ENCODE results near the gene TNKS1BP1. TPM values are rescaled to one million over a fixed set of nuclear protein-coding genes. Genes with fewer than 3 reads are reported as not detected.

The TNKS1BP1 gene
- total and polyA plus RNA-seq, 2 donors: 33.6 to 146 TPM

DNA sequence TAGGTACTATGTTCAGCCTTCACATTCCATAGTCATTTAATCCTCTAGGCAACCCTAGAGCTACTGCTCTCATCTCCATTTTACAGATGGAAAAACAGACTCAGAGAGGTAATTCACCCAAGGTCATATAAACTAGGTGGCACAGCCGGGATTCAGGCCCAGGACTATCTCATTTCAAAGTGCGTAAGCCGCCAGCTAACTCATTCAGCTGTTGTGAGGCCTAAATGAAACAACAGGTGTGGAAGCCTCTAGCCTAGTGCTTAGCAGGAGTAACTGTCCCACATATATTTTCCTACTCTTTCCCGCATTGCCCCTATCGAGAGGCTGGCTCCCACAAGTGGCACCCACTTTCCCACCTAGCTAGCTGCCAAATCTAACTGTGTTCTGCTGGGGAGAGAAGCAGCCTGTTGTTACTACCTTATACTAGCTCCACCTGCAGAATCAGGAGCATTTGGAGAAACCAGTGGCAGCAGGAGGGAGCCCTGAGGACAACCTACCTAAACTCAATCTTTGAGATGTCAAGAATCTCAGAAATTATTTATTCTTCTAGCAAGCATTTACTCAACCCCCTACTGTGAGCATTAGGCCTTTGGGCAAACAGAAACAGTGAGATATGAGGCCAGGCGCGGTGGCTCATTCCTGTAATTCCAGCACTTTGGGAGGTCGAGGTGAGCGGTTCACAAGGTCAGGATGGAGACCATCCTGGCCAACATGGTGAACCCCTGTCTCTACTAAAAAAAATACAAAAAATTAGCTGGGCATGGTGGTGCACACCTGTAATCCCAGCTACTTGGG lies 35.3 kb upstream of the TNKS1BP1 start:
- no peak overlapping the region for H3K27ac ChIP-seq (ENCODE audit: low read depth)
- DNase-seq (ENCODE audit: extremely low spot score): no peak

GRCh38 chr11:57359396-57359795 lies 34.6 kb upstream of the TNKS1BP1 start:
- 84% methylated on average over 5 of the region's 5 CpGs for WGBS
- Histone ChIP-seq H3K4me3 (ENCODE audit: low read depth, low read length) (no peak overlapping the region), H3K27ac (ENCODE audit: low read depth) (no peak overlapping the region), H3K36me3 (ENCODE audit: insufficient read depth) (no peaks in the 10 kb centered on the region), H3K4me1 (ENCODE audit: insufficient read depth) (no peaks in the 10 kb centered on the region)
- DNase-seq (ENCODE audit: extremely low spot score): no peak

More for the DNA sequence above, 35.3 kb upstream of the TNKS1BP1 start:
- H3K4me1 ChIP-seq (ENCODE audit: insufficient read depth): no peaks in the 10 kb centered on the region
- H3K36me3 ChIP-seq (ENCODE audit: insufficient read depth): no peaks in the 10 kb centered on the region
- 91% methylated on average over 9 of the region's 9 CpGs for WGBS
- no peak overlapping the region for H3K4me3 ChIP-seq (ENCODE audit: low read depth, low read length)

DNA sequence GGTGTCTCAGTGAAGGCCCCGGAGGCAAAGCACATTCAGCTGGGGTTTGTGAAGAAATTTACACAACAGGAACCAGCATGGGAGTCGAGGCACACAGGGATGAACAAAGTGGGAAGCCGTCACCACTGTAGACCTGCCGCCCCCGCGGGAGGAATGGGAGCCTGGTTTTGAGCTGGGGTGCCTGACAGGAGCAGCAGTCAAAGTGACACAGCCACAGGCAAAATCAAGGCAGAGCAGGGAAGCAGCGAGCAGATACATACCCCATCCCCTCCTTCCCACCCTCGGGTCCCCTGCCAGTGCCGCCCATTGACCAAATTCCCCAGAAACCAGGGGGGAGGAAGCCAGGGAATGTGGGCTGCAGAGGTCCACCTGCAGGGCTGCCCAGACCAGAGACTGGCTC lies 34.2 kb upstream of the TNKS1BP1 start:
- H3K4me3 ChIP-seq (ENCODE audit: low read depth, low read length): no peak overlapping the region
- no peak for DNase-seq (ENCODE audit: extremely low spot score)
- no peaks in the 10 kb centered on the region for H3K4me1 ChIP-seq (ENCODE audit: insufficient read depth)
- H3K36me3 ChIP-seq (ENCODE audit: insufficient read depth): no peaks in the 10 kb centered on the region
- no peak overlapping the region for H3K27ac ChIP-seq (ENCODE audit: low read depth)
- WGBS: 77% methylated on average over 9 of the region's 9 CpGs

- H3K4me1 ChIP-seq (ENCODE audit: insufficient read depth): no peaks in the 10 kb centered on the region
- H3K27ac ChIP-seq (ENCODE audit: low read depth): no peak overlapping the region
- no peak for DNase-seq (ENCODE audit: extremely low spot score)
- no peak overlapping the region for H3K4me3 ChIP-seq (ENCODE audit: low read depth, low read length)
- WGBS: 70% methylated on average over 9 of the region's 9 CpGs
- H3K36me3 ChIP-seq (ENCODE audit: insufficient read depth): no peaks in the 10 kb centered on the region
Measured at GRCh38 chr11:57358543-57358961, 33.8 kb upstream of the TNKS1BP1 start.

- no peak overlapping the region for H3K27ac ChIP-seq (ENCODE audit: low read depth)
- 16% methylated on average over 6 of the region's 6 CpGs for WGBS
Measured at GRCh38 chr11:57357856-57358255, 33.1 kb upstream of the TNKS1BP1 start.

DNA sequence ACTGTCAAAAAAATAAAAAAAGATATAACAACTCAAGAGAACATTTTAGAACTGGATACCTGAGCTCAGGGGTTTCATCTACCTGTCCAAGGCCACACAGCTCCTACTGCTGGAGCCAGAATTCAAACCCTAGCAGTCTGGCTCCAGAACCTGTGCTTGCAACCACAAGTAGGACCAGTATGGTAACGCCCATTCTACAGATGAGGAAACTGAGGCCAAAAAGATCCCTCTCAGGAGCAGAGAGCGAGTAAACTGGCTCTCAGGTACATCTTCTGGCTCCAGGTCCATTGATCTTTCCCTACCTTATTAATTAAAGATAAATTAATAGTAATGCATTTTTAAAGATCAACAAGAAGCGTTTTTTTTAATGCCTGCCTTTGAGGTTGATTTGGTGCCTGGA lies 32.6 kb upstream of the TNKS1BP1 start:
- WGBS: 83% methylated on average over 3 of the region's 3 CpGs
- Histone ChIP-seq H3K36me3 (ENCODE audit: insufficient read depth) (no peaks in the 10 kb centered on the region), H3K27ac (ENCODE audit: low read depth) (no peak overlapping the region), H3K4me3 (ENCODE audit: low read depth, low read length) (no peak overlapping the region), H3K4me1 (ENCODE audit: insufficient read depth) (no peaks in the 10 kb centered on the region)
- DNase-seq (ENCODE audit: extremely low spot score): no peak

More at GRCh38 chr11:57357856-57358255, 33.1 kb upstream of the TNKS1BP1 start:
- no peak overlapping the region for H3K4me3 ChIP-seq (ENCODE audit: low read depth, low read length)
- H3K36me3 ChIP-seq (ENCODE audit: insufficient read depth): no peaks in the 10 kb centered on the region
- no peak for DNase-seq (ENCODE audit: extremely low spot score)
- H3K4me1 ChIP-seq (ENCODE audit: insufficient read depth): no peaks in the 10 kb centered on the region

GRCh38 chr11:57356268-57356667 lies 31.5 kb upstream of the TNKS1BP1 start:
- Histone ChIP-seq H3K36me3 (ENCODE audit: insufficient read depth) (no peaks in the 10 kb centered on the region), H3K27ac (ENCODE audit: low read depth) (no peak overlapping the region), H3K4me1 (ENCODE audit: insufficient read depth) (no peaks in the 10 kb centered on the region), H3K4me3 (ENCODE audit: low read depth, low read length) (no peak overlapping the region)
- 76% methylated on average over 9 of the region's 9 CpGs for WGBS
- no peak for DNase-seq (ENCODE audit: extremely low spot score)

GRCh38 chr11:57354699-57355098 lies 29.9 kb upstream of the TNKS1BP1 start:
- Histone ChIP-seq H3K27ac (ENCODE audit: low read depth) (no peak overlapping the region), H3K36me3 (ENCODE audit: insufficient read depth) (no peaks in the 10 kb centered on the region), H3K4me3 (ENCODE audit: low read depth, low read length) (no peak overlapping the region), H3K4me1 (ENCODE audit: insufficient read depth) (no peaks in the 10 kb centered on the region)
- no peak for DNase-seq (ENCODE audit: extremely low spot score)
- WGBS: 90% methylated on average over 6 of the region's 6 CpGs

DNA sequence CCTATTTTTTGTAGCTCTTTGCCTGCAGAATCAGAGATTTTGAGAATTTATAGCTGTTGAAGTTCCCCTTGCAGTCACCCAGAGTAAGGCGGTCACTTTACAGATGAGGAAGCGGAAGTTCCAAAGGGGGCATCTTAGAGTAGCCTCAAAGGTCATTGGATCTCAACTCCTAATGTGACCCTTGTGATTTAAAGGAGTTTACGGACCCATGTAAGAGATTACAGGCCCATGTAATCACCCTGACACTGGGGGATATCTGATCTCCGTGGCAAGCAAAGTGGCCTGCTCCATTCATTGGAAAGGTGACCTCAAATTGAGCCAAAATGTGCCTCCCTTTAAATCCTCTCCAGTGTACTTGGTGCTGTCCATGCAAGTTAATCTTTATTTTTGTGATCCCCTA lies 29.1 kb upstream of the TNKS1BP1 start:
- no peak overlapping the region for H3K27ac ChIP-seq (ENCODE audit: low read depth)
- no peak overlapping the region for H3K4me3 ChIP-seq (ENCODE audit: low read depth, low read length)
- no peaks in the 10 kb centered on the region for H3K4me1 ChIP-seq (ENCODE audit: insufficient read depth)
- no peak for DNase-seq (ENCODE audit: extremely low spot score)
- WGBS: 70% methylated on average over 4 of the region's 4 CpGs
- no peaks in the 10 kb centered on the region for H3K36me3 ChIP-seq (ENCODE audit: insufficient read depth)

DNA sequence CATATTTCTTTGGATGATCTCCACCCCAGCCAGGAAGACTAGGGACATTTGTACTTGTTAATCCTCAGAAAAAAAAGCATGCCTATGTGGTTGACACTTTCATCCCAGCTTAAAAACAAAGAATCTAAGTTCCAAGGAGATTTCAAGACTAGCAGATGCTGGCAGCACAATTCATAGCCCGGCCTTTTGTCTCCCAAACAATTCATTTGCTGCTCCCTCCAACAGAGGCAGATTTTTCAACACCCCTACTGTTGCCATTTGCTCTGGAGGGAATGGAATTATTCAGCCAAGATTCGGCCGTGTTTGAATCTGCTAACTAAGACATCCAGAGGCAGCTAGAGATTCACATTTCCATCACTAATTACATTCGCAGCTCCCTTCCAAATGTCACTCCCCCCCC lies 28.7 kb upstream of the TNKS1BP1 start:
- no peak overlapping the region for H3K27ac ChIP-seq (ENCODE audit: low read depth)
- H3K36me3 ChIP-seq (ENCODE audit: insufficient read depth): no peaks in the 10 kb centered on the region
- WGBS: 50% methylated on average over 4 of the region's 4 CpGs
- DNase-seq (ENCODE audit: extremely low spot score): no peak
- no peaks in the 10 kb centered on the region for H3K4me1 ChIP-seq (ENCODE audit: insufficient read depth)
- H3K4me3 ChIP-seq (ENCODE audit: low read depth, low read length): no peak overlapping the region

- H3K4me1 ChIP-seq (ENCODE audit: insufficient read depth): no peaks in the 10 kb centered on the region
- WGBS: 56% methylated on average over 5 of the region's 5 CpGs
- no peak for DNase-seq (ENCODE audit: extremely low spot score)
- H3K36me3 ChIP-seq (ENCODE audit: insufficient read depth): no peaks in the 10 kb centered on the region
- H3K4me3 ChIP-seq (ENCODE audit: low read depth, low read length): no peak overlapping the region
- H3K27ac ChIP-seq (ENCODE audit: low read depth): no peak overlapping the region
Measured at GRCh38 chr11:57353036-57353435, 28.3 kb upstream of the TNKS1BP1 start.

DNA sequence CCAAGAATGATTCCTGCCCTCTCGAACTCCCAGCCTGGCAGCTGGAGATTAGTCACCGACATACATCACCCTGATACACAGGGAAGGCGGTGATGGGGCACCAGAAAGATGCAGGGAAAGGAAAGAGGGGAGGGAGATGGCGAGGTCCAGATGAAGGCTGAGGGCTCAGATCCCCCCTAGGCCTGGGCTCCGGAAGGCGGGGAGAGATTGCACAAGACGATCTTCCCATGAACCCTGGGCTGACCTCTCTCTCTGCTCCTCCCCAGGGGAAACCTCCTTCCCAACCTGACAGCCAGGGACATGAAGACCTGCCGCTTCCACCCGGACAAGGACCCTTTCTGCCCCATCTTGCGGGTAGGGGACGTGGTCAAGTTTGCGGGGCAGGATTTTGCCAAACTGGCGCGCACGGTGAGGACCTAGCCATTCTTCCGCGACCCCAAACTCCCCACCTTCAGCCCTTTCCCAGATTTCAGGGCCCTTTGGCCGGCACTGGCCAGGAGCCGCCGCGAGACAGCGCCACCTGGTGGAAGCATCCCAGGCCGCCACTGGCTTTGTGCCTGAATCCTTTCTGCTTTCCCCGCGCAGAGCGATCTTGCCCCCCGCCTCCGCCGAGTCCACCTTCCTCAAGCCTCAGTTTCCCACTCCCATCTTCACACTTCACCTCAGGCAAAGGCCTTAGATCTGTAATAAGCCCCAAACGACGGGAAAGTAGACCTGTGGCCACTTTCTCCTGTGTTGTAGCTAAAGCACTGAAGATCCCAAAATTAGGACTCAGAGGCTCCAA lies 24.9 kb upstream of the TNKS1BP1 start:
- Histone ChIP-seq H3K4me3 (ENCODE audit: low read depth, low read length) (no peak overlapping the region), H3K36me3 (ENCODE audit: insufficient read depth) (no peaks in the 10 kb centered on the region), H3K4me1 (ENCODE audit: insufficient read depth) (no peaks in the 10 kb centered on the region), H3K27ac (ENCODE audit: low read depth) (no peak overlapping the region)
- 21% methylated on average over 31 of the region's 31 CpGs for WGBS
- no peak for DNase-seq (ENCODE audit: extremely low spot score)

DNA sequence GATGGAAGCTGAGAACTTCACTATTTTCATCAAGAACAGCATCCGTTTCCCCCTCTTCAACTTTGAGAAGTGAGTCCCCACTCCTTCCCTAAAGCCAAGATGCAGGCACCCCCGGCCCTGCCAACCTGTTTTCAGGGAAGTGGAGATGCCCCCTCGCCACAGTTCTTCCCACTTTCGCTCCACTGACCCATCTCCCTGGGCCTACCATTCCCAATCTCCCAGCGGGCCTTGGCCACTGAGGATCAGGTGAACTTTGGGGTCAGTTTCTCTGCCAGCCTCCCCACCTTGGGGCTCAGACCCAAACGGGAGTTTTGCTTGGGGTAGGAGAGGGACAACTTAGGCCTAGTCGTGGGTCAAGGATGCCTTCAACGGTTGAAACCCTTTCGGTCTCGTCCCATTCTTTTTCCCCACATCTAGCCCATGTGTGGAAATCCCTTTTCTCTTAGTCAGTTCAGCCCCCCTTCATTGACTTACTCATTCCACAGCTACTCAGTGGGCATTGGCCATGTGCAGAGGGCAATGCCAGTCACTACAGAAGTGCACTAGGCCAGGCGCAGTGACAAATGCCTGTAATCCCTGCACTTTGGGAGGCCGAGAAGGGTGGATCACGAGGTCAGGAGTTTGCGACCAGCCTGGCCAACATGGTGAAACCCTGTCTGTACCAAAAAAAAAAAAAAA lies 24.0 kb upstream of the TNKS1BP1 start:
- no peaks in the 10 kb centered on the region for H3K36me3 ChIP-seq (ENCODE audit: insufficient read depth)
- 93% methylated on average over 14 of the region's 14 CpGs for WGBS
- DNase-seq (ENCODE audit: extremely low spot score): no peak
- H3K4me3 ChIP-seq (ENCODE audit: low read depth, low read length): no peak overlapping the region
- H3K4me1 ChIP-seq (ENCODE audit: insufficient read depth): no peaks in the 10 kb centered on the region
- H3K27ac ChIP-seq (ENCODE audit: low read depth): no peak overlapping the region

DNA sequence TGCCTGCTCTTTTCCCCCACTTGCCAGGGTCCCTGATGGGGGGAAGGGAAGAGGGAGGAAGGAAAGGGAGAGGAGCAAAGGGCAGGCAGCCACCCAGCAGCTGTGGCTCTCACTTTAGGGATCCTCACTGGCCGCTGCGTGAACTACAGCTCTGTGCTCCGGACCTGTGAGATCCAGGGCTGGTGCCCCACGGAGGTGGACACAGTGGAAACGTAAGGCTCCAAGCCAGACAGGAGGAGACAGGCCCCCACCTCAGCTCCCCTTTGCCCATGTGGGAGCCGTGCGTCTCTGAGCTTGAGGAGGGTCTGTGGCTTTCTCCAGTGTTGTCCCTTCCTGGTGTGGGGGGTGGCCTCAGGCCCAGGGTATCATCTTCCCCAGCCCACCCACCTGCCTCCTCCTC lies 23.3 kb upstream of the TNKS1BP1 start:
- H3K36me3 ChIP-seq (ENCODE audit: insufficient read depth): no peaks in the 10 kb centered on the region
- 75% methylated on average over 7 of the region's 7 CpGs for WGBS
- no peak overlapping the region for H3K4me3 ChIP-seq (ENCODE audit: low read depth, low read length)
- DNase-seq (ENCODE audit: extremely low spot score): no peak
- no peak overlapping the region for H3K27ac ChIP-seq (ENCODE audit: low read depth)
- H3K4me1 ChIP-seq (ENCODE audit: insufficient read depth): no peaks in the 10 kb centered on the region

All from urinary bladder (tissue), 4 donors.